Adrenal gland (tissue), 5 donors: Measurements from ENCODE around the gene TCP11.

Source experiments
- CTCF ChIP-seq, 6 experiments: fragments of 450-650 bp in 4 of 6; fragments of 200-600 bp in 2 of 6; sonication (generic) in 1 of 6; IDR thresholded peaks; 1 replicate in 5 of 6; 2 replicates in 1 of 6; pipeline versions ENCODE4 v1.5.1 to v1.8.0; 2016 to 2021; ENCODE audit warnings: antibody characterized with exemption in 6 of 6, mild to moderate bottlenecking in 2 of 6, moderate library complexity in 1 of 6
- POLR2A ChIP-seq, 2 donors: fragments of 450-650 bp; IDR thresholded peaks; one replicate each; pipeline ENCODE4 v1.6.1; 2017; ENCODE audit warnings: antibody characterized with exemption in 2 of 2, mild to moderate bottlenecking in 2 of 2, moderate library complexity in 1 of 2
- donor health status: DM: no; HTN: no; CAD: no.

- TF ChIP-seq CTCF (IDR thresholded peaks at IDR 0.05) (no peak), POLR2A (IDR thresholded peaks at IDR 0.05) (no peak)
Measured at GRCh38 chr6:35096129-35096862, 44.8 kb downstream of the TCP11 start.
